GM11168 (cell line): ENCODE results near the gene MEAF6.
"Not testable (repeated sequence)": the region's sequence is repeated elsewhere in the genome, so short reads cannot be mapped to it uniquely, and the experiment has no call there.

Source experiments
- in situ Hi-C: fragments of 300-500 bp; cut with MboI; formaldehyde crosslinking; loops from one replicate; pipeline ENCODE4 v1.12.0; 2022; ENCODE audit warnings: low sequenced_read_pairs; ENCODE audit not compliant: unreplicated experiment

Gene MEAF6

DNA sequence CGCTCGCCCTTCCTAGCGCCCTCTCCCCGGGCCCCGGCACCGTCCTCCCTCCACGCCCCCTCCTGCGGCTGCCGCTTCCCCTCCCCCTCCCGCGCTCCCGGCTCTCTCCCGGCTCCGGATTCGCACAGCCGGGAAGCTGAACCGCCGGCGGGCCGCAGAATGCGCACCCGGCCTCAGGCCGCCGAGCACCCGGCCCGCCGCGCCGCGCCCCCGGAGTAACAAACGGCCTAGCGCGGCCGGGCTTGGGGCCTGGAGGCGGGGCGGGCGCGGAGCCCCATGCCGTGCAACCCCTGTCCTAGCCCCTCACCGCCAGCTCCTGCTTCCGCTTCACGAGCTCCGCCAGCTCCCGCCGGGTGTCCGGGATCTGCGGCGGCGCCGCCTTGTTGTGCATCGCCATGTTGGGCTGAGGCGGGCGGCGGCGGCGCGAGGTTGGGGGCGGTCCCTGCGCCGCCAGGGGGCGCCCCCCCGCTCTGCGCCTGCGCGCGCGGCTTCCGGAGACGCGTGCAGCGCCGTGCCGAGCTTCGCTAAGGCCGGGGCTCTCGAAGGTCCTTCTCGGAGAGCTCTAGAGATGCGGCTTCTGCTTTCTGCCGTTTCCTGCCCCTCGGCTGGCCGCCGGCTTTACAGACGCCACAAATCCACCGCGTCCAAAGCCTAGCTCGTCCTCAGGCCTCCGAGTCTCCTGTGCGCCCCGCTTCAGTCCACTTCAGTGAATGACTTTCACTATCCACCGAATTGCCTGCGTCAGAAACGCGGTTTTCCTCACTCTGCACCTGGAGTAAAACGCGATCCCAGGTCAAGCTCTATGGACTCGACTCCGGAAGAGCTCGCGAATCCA, at the start of gene MEAF6:
MEAF6 (minus strand) TSS at position 417 of the 835 bp plus-strand sequence; CDS start at position 397, 20 bp downstream.
- in situ Hi-C loops = no loop called here

- in situ Hi-C loops = no loop called here
Measured at GRCh38 chr1:37562984-37563383, 48.4 kb upstream of the MEAF6 start.

- in situ Hi-C loops = no loop called here
Measured at GRCh38 chr1:37561133-37562132, 46.9 kb upstream of the MEAF6 start.

DNA sequence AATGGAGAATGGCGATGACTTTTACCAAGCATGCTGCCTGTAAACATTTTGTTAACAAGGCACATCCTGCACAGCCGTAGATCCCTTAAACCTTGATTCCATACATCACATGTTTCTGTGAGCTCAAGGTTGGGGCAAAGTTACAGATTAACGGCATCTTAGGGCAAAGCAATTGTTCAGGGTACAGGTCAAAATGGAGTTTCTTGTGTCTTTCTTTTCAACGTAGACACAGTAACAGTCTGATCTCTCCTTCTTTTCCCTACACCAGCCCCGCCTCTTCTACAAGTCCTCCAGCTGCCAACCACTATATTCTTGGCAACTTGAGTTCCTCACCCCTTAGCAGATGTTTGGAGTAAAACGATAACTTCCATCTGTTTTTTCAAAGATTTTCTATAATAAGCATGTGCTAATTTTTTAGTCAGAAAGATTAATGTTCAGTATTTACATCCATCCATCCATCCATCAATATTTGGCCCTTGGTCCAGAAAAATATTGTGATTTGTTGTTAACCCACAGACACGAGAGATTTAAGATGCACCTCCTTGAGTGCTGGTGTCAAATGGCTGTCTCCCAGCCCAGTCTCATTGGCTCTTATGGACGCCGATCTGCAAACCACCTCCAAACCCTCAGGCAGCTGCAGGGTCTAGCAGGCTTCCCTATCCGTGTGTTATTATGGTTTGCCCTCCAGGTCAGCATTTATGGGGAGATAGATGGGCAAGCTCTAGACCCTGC, 46.0 kb upstream of the MEAF6 start:
- in situ Hi-C loops = no loop called here

DNA sequence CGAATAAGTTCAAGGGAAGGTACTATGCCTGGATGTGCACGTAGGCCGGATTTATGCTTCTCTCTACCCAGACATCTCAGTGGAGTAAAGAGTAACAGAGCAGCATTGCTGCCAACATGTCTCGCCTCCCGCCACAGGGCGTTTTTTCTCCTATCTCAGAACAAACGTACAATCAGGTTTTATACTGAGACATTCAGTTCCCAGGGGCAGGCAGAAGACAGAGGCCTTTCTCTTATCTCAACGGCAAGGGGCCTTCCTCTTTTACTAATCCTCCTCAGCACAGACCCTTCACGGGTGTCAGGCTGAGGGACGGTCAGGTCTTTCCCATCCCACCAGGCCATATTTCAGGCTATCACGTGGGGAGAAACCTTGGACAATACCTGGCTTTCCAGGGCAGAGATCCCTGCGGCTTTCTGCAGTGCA, 45.4 kb upstream of the MEAF6 start:
- in situ Hi-C loops = not testable (repeated sequence)

DNA sequence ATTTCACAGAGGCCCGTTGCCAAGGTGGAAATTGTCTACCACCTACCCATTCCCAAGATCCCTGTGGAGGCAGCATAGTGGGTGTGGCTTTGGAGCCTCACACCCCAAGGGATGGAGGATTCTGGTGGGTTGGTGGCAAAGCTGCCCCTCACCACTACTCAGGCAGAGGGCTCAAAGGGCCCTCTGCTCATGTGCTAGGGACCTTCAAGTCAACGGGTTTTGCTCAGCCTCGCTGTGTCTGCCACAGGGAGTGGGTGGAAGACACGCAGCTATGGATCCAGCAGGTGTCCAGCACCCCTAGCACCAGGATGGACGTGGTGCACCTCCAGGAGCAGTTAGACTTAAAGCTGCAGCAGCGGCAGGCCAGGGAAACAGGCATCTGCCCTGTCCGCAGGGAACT, 44.5 kb upstream of the MEAF6 start:
- in situ Hi-C loops = no loop called here

- in situ Hi-C loops = no loop called here
Measured at GRCh38 chr1:37558411-37558810, 43.8 kb upstream of the MEAF6 start.

DNA sequence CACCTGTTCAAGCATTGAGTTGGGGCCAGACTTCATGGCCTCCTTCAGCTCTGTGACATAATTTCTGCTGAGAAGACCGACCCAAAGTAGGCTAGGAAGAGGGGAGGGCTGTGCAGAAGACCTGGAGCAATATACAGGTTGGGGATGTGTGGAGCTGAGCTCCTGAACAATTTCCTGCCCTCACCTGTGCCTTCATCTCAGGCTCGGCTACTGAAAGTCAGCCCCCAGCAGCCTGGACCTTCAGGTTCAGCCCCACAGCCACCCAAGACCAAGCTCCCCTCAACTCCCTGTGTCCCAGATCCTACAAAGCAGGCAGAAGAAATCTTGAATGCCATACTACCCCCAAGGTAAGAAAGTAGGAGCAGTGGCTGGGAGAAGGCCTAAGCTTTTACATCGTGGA, 42.8 kb upstream of the MEAF6 start:
- in situ Hi-C loops = no loop called here

DNA sequence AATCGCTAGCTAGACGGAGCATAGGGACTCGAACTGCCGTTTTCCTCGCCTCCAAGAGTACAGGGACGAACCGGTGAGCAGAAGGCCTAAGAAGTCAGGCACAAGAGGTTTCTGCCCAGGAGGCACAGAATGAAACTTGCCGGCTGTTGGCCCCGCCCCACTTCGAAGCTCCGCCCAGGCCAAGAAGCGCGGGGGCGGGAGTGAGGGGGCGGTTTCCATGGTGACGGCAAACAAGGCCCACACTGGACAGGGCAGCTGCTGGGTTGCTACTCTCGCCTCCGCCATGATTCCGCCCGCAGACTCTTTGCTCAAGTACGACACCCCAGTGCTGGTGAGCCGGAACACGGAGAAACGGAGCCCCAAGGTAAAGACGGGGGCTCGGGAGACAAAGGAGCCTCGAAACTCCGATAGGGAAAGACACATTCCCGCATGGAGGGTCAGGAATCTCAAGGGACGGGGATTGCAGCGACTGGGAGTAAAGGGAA, 42.2 kb upstream of the MEAF6 start, which contains the start of gene DNALI1:
DNALI1 (plus strand) TSS at position 229 of the 485 bp plus-strand sequence; CDS start at position 284, 55 bp downstream.
- in situ Hi-C loops = no loop called here

DNA sequence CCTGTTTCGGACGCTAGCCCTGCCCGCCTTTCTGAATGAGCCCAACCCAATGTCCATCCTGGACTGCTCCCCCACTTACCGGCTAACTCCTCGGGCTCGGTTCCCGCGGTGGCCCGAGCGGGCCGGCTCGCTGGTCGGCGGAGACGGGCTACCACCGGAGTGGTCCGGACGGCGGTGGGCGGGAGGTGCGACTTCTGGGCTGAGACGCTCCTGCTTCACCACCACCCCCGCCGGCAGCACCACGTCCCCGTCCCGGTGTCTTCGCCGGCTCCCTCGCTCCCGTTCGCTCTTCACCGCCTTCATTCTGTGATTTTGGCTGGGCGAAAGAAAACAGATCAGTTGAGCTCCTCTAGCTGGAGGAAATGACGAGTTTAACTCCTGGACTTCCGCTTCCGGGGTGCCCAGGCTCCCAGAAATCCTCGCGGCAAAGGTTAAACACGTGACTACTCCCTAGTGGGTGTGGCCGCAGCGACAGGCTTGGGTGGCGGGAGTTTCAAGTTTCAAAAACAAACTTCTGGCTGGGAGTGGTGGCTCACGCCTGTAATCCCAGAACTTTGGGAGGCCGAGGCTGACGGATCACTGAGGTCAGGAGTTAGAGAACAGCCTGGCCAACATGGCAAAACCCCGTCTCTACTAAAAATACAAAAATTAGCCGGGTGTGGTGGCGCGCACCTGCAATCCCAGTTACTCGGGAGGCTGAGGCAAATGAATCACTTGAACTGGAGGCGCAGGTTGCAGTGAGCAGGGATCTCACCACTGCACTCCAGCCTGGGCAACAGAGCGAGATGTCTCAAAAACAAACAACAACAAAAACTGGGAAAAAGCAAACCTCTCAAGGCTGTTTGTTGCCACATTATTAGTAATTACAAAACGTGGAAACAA, 39.6 kb upstream of the MEAF6 start, which contains the start of gene SNIP1:
SNIP1 (minus strand) TSS at position 367 of the 882 bp plus-strand sequence; CDS start at position 303, 64 bp downstream.
- in situ Hi-C loops = no loop called here

DNA sequence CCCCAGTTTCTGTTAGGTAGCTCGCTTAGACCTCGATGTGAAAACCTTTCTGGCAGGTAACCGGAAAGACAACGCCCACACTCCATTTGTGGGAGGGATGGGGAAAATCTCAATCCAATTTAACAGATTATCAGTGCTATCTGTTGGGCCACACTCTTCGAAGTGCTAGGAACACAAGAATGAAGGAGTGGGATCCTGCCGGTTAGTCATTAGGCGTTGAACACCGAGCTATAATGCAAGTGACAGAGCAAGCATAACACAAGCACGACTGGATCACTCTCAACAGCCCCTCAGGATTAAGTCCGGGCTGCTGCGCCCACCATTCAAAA, 39.0 kb upstream of the MEAF6 start:
- in situ Hi-C loops = no loop called here

GRCh38 chr1:37549341-37549740, 34.8 kb upstream of the MEAF6 start:
- in situ Hi-C loops = no loop called here

- in situ Hi-C loops = no loop called here
Measured at GRCh38 chr1:37545019-37545418, 30.5 kb upstream of the MEAF6 start.

DNA sequence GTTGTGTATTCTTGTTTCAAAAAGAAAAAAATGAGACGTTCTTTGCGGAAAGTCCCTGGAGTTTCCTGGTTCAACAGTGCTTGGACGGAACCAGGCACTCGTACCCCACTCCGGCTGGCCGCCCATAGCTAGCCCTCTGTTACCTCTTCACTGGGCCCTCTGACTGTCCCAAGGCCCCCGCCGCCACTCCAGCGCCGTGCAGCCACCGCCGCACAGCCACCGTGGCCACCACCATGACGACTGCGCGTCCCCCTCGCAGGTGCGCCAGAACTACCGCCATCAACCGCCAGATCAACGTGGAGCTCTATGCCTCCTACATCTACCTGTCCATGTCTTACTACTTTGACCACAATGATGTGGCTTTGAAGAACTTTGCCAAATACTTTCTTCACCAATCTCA, 30.0 kb upstream of the MEAF6 start:
- in situ Hi-C loops = no loop called here

- in situ Hi-C loops = no loop called here
Measured at GRCh38 chr1:37540036-37540785, 25.6 kb upstream of the MEAF6 start.

GRCh38 chr1:37539154-37539553, 24.6 kb upstream of the MEAF6 start:
- in situ Hi-C loops = not testable (repeated sequence)

- in situ Hi-C loops = no loop called here
Measured at GRCh38 chr1:37537378-37537777, 22.8 kb upstream of the MEAF6 start.

DNA sequence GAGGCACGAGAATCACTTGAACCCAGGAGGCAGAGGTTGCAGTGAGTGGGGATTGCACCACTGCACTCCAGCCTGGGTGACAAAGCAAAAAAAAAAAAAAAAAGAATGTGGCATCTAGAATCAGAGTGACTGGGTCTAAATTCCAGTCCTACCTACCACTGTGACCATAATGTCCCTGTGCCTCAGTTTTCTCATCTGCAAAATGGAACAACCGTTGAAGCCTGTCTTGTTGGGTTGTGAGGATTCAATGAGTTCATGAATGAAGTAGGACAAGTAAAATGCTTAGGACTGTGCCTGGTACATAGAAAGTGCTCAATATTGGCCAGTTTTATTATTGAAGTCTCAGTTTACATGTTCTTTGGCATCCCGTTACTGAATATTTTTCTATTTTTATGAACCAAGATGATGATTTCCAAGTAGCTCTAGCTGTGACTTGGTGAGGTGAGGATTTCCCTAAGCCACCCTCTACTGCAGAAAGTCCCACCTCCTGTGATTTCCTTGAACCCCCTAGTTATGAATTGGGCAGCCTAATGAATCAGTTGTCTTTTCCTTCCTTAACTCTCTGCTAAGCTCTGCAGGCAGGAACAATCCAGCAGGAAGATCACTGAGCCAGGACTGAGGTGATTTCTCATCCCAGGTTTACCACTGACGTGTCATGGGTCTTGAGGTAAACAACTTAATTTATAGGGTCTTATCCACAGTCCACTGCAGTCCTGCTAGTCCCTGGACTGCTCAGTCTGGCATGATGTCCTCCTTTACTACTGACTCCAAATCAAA, 18.9 kb upstream of the MEAF6 start:
- in situ Hi-C loops = no loop called here
